T-helper 1 cell (primary cell): ENCODE measurements around the gene CUL1.

Source experiments
- DNase-seq, 5 donors: peaks; one replicate each; pipeline ENCODE4 v3.0.0-alpha.2; 2012 to 2020

CUL1 gene

DNA sequence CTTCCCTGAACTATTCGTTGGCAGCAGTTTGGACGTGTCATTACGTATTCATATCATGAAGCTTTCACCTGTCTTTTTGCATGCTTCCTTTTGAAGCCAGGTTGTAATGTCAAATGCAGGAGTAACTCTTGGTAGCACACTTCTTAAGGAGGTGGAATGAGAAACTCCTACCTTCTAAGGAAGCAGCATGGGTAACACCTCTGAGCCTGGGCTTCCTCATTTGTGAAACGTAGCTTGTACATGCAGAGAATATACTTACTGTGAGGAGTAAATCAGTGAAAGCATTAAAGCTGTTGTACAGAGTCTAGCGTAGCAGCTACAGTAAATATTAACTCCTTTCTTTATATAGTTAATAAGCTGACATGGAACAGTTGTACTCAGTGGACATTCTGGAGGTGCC lies 21.1 kb downstream of the CUL1 start:
- no peak for DNase-seq

DNA sequence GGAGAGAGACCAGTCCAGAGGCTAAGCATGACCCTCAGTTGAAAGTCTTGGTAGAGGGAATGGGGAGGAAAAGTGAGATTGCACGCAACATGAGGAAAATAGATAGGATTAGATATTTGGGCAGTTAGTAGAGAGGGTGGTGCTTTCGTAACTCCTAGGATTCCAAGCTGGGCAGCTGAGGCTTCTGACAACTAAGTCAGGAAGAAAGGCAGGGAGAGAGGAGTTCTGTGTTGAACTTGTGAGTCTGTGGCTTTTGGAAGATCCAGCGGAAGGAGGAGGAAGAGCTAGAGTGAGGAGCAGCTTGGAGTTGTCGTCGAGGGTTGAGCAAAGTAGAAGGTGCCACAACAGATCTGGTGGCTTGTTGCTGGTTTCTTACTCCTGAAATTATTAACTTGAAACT lies 21.8 kb downstream of the CUL1 start:
- DNase-seq, result no peak

DNA sequence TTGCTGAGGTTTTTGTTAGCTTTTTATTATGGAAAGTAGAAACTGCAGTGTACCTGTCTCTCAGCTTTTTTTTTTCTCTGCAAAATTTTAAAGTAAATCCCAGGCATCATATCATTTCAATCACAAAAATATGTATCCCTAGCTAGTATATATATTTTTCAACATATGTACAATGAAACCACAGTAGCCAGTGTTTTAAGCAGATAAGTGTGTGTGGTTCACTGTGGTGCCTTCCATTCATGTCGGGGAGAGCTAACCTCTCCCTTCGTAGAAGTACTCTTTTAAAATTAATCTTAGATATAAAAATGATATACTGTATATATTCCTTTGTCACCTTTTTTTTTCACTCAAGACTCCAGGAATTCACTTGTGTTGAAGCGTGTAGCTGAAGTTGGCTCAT lies 22.7 kb downstream of the CUL1 start:
- no peak for DNase-seq

DNA sequence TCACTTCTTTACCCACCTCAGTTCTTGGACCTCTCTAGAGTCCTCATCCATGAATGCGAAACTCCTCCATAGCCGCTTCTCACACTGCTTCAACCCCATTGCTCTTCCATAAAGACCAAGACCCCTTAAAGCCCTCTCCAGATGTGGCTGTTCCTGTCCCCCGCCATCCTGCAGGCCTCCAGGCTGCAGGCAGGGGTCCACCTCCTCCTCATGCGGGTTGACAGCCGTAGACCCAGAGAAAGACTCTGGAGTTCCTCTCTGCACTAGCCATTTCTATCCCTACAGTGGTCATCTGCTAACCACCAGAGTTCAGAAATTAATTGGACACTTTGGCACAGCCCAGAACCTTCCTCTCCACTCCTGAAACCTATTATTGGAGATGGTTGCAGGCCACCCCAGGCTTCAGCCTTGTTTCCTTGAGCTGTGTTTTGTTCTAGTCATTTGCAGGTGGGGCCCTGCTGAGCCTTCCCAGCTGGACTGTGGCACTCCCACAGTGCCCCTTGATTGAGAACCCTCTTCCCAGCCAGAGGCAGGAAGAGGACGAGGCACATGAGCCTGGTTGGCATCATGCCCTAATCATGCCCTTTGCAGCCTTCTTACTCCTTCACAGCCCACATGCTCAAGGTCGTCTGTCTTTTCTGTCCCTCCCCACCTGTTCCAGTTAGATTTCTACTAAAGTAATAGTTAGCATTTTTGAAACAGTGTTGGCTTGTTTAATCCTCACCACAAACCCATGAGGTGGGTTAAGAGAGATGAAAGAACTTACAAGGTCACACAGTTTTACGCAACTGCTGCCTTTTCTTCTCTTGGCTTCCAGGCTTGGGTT lies 23.9 kb downstream of the CUL1 start:
- no peak for DNase-seq

DNA sequence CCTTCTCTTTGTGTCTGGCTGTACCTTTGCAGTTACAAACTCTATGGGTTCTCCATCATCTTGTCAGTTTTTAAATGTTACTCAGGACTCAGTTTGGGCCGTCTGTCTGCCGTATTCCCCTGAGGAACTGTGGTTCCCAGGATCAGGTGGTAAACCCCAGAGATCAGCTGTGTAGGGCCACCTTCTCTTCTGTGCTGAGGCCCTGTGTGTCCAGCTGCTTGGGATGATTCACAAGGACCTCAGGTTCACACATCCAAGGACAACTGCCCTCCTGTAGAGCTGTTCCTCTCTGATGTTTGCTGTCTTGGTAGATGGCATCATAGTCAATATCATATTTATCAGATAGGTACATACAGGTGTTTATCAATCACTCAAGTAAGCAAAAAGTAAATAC lies 24.5 kb downstream of the CUL1 start:
- DNase-seq, result no peak

DNA sequence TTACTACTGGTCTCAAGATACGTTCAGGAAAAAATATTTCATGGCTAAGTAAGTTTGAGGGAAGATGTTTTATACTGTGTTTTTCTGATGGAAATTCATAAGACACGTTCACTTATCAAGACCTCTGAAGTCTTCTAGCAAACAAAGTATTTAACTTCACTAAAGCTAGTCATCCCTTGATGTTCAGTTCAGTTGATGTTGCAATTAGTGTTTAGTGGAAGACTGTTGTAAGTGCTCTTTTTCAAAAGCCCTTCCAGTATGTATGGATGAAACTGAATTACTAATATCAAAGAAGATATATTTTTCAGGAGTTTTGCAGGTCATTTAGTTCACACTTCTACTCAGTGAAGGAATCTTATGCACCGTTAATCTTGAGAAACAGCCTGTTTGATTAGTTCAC lies 25.1 kb downstream of the CUL1 start:
- no peak for DNase-seq

DNA sequence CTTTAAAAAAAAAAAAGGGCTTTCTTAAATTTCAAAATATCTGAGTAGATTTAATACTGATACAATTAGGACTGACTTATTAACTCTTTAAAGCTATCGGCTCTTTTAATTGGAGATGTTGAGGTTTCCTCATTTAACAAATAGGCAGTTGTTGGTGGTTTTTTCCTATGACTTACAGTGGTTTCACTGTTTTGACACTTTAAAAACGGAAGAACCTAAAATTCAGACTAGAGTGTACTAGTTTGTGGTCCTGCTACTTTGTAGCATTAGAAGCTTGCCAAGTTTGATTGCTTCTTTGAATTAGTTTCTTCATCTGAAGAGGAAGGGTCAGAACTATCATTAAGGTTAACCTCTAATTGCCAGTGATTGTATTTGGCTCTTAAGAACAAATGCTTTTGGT lies 27.7 kb downstream of the CUL1 start:
- DNase-seq, result peak in 1 of 5 donors; percentile 25

DNA sequence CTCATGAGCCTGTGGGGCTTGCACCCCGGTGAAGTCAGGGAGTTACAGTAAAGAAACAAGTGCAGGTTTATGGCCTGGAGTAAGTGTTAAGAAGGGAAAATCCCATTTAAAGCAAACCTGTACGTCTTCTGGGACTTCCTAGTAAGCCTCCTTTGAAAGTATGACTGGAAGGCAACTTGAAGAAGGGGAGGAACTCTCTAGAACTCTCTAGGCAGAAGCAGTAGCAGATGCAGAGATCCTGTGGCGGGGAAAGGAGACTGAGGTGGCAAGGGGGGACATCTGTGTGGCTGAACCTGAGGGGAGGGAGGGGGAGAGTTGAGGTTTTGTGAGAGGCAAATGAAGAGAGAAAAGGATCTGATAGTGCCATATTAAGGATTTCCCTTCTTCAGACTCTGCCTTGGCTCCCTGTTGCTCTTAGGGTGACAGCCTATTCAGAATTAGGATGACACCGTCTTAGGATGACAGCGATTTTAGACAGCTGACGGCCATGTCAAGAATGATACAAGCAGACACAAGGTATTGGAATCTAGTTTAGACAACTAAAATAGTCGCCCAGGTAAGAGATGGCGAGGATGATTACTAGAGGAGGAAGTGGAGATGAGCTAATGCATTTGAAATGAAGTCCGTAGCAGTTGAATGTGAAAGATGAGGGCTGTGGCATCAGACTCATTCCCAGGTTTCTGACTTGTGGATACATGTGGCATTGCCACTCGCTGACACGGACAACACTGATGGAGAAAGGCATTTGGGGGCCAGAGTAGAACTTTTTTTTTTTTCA lies 29.0 kb downstream of the CUL1 start:
- DNase-seq, result no peak

DNA sequence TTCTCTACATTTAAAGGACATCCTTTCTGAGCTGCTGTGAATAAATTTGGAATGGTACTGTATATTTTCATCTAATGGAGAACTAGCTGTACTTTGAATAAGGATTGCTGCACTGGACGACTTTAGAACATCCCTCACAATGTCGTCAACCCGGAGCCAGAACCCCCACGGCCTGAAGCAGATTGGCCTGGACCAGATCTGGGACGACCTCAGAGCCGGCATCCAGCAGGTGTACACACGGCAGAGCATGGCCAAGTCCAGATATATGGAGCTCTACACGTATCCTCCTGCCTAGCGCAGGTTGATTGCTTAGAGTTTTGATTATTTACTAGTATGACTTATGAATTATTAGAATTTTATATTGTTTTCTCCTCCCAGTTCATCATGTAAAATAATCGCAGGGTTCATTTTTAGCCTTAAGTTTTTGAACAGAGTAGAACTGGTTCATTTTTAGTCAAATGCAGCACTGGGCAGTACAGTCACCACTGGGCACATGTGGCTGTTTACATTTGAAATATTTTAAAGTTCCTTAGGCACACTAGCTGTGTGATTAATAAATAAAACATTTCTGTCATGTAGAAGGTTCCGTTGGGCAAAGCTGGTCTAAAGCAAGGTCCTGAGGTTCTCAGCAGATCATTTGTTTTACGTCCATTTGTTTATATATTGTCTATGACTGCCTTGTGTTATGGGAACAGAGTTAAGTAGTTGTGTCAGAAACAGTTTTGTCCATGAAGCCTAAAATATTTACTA lies 31.5 kb downstream of the CUL1 start:
- no peak for DNase-seq

DNA sequence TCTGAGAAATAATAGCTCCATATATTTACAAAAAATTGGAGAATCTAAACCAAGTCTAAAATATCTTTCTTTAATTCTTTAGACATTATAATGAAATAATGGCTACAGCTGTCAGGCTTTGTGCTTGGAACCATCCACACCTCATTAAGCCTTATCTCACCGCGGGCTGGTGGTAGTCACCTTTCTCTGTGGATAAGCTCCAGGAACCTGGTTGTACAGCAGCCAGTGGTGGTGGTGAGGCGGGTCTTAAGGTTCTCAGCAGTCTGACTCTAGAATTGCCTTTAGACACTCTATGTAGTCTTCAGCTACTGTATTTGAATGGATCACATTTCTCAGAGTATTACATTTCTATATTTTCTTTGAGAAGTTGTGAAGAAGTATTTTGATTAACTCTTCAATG lies 34.2 kb downstream of the CUL1 start:
- DNase-seq, result no peak

DNA sequence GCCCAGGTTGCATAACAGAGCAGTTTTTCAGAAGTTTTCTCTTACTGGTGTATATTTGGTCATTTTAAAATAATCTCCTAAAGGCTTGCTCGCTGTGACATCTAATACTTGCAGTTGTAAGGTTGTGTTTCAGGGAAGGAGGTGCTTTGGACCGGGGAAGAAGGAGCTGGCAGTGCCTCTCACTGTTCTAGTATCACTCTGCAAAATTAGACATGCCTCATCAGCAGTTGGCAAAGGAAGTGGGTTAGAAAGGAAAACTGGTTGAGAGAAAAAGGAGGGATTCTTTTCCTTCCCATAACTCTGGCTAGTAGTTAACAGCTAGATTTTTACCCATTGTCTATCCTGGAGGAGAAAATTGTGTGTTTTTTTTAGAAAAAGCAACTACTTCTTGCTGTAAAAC lies 34.8 kb downstream of the CUL1 start:
- no peak for DNase-seq

DNA sequence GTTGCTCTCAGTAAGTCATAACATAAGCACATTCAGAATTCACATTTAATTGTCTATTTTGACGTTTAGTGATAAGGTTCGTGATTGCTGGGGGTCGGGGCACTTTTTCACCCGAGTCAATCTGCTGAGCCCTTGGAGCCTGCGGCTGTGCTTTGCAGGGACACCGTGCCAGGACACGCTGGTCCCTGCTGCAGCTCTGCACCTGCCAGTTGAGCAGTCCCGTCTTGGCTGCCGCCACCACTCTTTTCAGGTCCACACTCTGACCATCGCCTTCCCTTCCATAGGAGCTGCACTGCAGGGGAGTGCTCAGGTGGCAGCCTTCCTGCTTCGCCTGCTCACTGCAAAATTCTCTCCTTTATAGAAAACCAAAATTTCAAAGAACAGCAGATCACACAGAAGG lies 36.4 kb downstream of the CUL1 start:
- DNase-seq, result no peak

DNA sequence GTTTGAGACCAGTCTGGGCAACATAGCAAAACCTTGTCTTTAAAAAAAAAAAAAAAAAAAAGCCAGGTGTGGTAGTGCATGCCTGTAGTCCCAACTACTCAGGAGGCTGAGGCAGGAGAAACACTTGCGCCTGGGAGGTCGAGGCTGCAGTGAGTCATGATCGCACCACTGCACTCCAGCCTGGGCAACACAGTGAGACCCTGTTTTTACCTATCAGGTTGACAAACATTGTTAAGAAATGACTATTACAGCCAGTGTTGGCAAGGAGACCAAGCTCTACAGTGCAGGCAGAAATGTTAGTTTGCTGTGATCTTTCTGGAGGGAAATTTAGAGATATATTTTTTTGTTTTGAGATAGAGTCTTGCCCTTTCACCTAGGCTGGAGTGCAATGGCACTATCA lies 37.3 kb downstream of the CUL1 start:
- DNase-seq, result no peak

DNA sequence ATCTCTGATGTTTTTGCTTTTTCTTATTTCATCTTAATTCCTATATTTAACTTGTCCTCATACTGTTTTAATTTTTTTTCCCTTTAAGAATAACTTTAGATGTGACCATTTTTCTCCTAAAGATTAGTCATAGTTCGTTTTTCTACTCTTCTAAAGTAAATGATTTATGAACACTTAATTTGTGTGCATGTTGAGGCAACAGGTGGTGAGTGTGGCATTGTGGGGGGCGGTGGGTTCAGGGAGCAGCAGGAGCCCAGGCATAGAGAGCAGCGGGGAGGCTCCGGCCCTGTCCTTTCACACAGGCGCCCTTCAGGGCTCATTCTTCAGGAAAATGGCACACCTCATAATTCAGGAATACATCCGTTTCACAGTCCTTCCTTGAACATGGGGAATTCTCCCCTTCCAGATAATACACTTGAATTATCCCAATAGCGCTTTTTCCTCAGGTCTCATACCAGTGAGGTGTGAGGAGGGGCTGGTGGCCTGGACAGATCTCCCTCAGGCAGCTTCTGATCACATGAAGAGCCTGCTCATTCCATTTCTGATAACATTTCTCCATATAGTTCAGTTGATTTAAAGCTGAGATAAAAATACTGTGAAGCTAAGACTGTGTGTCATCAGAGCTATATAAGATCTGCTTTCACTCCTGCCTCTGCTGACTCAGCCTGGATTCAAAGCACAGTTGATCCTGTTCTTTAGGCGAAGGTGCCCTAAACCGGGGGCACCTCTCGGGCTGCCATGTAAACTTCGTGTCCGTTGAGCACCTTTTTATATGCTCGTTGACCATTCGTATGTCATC lies 40.2 kb downstream of the CUL1 start:
- no peak for DNase-seq

DNA sequence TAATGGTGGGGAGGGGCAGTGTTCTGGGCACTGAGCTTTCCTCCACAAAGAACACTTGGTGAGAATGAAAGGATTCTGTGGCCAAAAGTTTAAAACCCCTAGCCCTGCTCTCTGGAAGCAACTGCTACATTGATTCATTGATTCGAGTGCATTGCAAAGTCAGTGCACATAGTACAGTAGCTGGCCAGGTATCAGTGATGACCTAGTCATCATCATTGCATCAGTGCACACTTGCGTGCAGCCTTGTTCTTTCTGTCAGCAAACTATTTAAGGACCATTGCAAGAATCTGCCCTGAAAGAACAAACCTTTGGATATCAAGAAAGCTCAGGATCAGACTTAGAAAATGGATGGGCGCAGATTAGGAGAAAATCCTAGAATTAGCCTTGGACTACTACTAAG lies 47.4 kb downstream of the CUL1 start:
- no peak for DNase-seq

DNA sequence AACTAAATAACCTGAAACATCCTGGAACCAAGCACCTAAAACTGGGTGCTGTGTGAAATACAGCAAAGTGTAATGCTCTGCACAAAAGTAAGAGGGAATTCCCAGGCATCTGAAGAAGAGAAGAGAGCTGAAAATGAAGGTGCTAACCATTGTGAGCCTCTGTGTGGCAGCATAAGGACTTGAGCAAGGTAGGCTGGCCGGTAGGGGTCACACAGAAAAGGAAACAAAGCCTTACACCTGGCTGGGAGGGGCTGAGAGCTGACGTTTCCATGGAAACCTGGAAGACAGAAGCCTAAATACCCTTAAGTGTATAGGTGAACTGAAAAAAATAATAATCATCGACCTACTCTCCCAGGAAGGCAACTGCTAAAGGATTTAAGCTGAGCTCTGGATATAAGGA lies 48.6 kb downstream of the CUL1 start:
- no peak for DNase-seq

DNA sequence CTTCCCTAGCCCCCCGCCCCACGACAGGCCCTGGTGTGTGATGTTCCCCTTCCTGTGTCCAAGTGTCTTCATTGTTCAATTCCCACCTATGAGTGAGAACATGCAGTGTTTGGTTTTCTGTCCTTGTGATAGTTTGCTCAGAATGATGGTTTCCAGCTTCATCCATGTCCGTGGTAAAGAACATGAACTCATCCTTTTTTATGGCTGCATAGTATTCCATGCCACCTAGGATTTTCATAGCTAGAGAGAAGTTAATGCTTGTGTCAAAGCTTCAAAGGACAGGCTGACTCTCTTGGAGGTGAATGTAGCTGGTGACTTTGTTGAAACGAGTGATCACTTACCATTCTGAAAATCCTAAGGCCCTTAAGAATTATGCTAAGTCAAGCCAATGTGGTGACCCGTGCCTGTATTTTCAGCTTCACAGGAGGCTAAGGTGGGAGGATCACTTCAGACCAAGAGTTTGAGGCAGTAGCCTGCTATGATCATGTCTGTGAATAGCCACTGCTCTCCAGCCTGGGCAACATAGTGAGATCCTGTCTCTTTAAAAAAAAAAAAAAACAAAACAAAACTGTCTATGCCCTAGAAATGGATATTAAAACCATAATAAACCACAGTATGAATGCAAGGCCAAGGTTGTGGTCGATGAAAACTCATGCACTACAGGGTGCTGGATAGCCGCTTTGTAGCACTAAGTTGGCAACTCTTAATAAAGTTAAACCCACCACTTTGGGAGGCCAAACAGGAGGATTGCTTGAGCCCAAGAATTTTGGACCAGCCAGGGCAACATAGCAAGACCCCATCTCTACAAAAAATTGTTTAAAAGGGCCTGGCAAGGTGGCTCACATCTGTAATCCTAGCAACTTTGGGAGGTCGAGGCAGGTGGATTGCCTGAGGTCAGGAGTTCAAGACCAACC lies 52.0 kb downstream of the CUL1 start:
- no peak for DNase-seq

DNA sequence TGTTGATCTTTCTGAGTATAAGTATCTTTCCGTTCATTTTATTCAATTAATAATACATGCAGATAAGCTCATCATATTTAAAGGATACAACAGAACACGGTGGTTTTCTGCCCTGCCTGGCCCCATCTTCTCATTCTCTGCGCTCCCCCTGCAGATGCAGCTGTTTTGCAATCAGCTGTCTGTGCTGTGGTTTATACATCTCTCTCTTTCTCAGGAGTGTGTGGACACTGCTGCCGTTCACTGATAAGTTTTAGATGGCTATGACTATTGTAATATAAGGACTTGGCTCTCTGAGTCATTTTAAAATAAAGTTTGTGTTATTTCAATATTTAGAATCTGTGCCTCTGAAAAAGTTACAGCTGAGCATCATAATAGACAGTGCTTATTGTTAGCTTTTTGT lies 54.5 kb downstream of the CUL1 start:
- no peak for DNase-seq

DNA sequence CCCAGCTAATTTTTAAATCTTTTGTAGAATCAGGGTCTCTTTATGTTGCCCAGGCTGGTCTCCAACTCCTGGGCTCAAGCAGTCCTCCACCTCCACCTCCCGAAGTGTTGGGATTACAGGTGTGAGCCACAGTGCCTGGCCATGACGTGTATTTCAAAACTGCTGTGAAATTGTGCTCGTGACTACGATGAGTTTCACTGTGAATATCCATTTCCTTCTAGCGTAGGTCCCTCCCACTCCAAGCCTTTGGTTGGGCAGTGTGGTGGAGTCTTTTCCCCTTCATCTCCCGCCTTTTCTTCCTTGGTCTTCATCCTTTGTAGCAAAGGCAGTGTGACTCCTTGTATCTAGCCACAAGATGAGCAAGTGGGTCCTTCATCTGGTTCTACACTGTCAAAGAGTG lies 56.2 kb downstream of the CUL1 start:
- DNase-seq, result peak in 1 of 5 donors; percentile 10

DNA sequence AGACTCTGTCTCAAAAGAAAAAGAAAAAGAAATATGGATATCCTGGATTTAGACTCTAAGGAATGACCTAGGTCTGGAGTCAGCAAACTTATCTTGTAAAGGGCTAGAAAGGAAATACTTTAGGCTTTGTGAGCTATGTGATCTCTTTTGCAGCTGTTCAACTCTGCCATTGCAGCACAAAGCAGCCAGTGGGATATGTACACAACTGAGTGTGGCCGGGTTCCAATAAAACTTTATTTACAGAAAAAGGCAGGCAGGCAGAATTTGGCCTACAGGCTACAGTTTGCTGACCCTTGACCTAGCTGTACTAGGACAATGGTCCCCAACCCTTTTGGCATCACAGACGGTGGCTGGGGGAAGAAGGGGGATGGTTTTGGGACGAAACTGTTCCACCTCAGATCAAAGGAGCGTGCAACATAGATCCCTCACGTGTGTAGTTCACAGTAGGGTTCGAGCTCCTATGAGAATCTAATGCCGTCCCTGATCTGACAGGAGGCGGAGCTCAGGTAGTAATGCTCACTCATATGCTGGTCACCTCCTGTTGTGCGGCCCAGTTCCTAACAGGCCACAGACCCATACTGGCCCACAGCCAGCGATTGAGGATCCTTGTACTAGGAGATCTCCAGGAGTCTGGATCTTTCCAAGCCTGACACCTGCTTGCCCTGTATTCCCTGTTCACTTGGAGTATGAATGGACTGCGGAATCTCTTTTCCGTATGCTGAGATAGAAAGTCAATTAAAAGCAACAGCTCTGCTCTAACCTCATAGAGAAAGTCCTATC lies 63.0 kb downstream of the CUL1 start:
- DNase-seq, result no peak

DNA sequence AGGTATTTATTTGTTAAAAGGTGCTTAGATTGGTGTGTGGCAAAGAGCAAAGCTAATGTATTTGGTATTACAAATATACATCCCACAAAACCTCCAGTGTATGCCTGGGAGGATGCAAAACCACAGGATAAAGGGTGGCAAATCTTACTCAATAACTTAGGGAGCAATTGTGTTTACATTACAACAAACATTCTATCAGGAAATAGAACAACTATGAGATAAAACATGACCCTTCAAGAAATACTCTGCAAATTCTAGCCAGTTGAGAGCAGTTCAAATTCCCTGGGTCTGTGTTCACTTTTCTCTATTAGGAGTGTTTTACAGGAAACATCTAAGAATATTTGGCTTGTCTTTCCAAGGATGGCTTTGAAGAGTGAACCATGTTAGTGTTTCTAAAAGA lies 64.9 kb downstream of the CUL1 start:
- no peak for DNase-seq
